DOHH2 (cell line): Measurements from ENCODE around the gene DIS3L2.

Experiments
- H3F3A ChIP-seq: fragments of 200-600 bp; sonication (generic), shearing (Covaris generic); 2 replicates; pipeline ENCODE4 v1.6.0; 2016; ENCODE audit warnings: antibody characterized with exemption, mild to moderate bottlenecking; ENCODE audit not compliant: control insufficient read depth, insufficient read depth
- H3K27ac ChIP-seq: fragments of 200-600 bp; sonication (generic); 2 replicates; pipeline ENCODE4 v1.5.1; 2014; ENCODE audit warnings: low read depth, mild to moderate bottlenecking, low read length, moderate library complexity
- H3K27me3 ChIP-seq: fragments of 200-600 bp; sonication (generic); 2 replicates; pipeline ENCODE4 v1.6.1; 2014; ENCODE audit warnings: mild to moderate bottlenecking, low read length, mixed read lengths; ENCODE audit not compliant: control insufficient read depth
- H3K36me3 ChIP-seq: fragments of 200-600 bp; sonication (generic); 2 replicates; pipeline ENCODE4 v1.6.1; 2014; ENCODE audit warnings: mild to moderate bottlenecking, low read length, moderate library complexity, mixed read lengths; ENCODE audit not compliant: control insufficient read depth
- H3K4me1 ChIP-seq: fragments of 200-600 bp; sonication (generic); 2 replicates; pipeline ENCODE4 v1.6.1; 2014; ENCODE audit warnings: mild to moderate bottlenecking, low read length, mixed read lengths; ENCODE audit not compliant: control insufficient read depth
- H3K4me2 ChIP-seq: fragments of 200-600 bp; sonication (generic); 2 replicates; pipeline ENCODE4 v1.6.0; 2014; ENCODE audit warnings: mild to moderate bottlenecking, low read length, moderate library complexity
- H3K4me3 ChIP-seq: fragments of 200-600 bp; sonication (generic); 2 replicates; pipeline ENCODE4 v1.5.1; 2014; ENCODE audit warnings: mild to moderate bottlenecking, low read length, mixed read lengths
- H3K79me2 ChIP-seq: fragments of 200-600 bp; sonication (generic); 2 replicates; pipeline ENCODE4 v1.6.1; 2014; ENCODE audit warnings: mild to moderate bottlenecking, low read length, mixed read lengths; ENCODE audit not compliant: control insufficient read depth
- H3K9me2 ChIP-seq: fragments of 200-600 bp; sonication (generic); replicated peaks from 2 replicates; pipeline ENCODE4 v1.6.1; 2014; ENCODE audit warnings: mild to moderate bottlenecking, low read length, mixed read lengths; ENCODE audit not compliant: control insufficient read depth
- H3K9me3 ChIP-seq: fragments of 200-600 bp; sonication (generic); 2 replicates; pipeline ENCODE4 v1.6.1; 2014; ENCODE audit warnings: antibody characterized with exemption, low read length, mixed read lengths; ENCODE audit not compliant: control insufficient read depth, insufficient read depth
- H4K20me1 ChIP-seq: fragments of 200-600 bp; sonication (generic); 2 replicates; pipeline ENCODE4 v1.6.0; 2014; ENCODE audit warnings: low read depth, mild to moderate bottlenecking, antibody characterized with exemption, low read length, moderate library complexity; ENCODE audit not compliant: control insufficient read depth, insufficient read depth
- CTCF ChIP-seq: fragments of 200-600 bp; sonication (generic); IDR thresholded peaks from one replicate; pipeline ENCODE4 v1.5.1; 2014; ENCODE audit warnings: antibody characterized with exemption, mild to moderate bottlenecking, low read depth, low read length; ENCODE audit not compliant: poor library complexity, severe bottlenecking
- EZH2phosphoT487 ChIP-seq: fragments of 200-600 bp; sonication (generic); IDR thresholded peaks from 2 replicates; pipeline ENCODE4 v1.6.1; 2017; ENCODE audit warnings: borderline replicate concordance, mild to moderate bottlenecking, antibody characterized with exemption, low read length, moderate library complexity, mixed read lengths

DIS3L2 gene

GRCh38 chr2:232299927-232300674, 338.6 kb downstream of the DIS3L2 start:
- H3K9me3 ChIP-seq: no peaks in the 10 kb centered on the region
- no peak for TF ChIP-seq CTCF
- TF ChIP-seq EZH2phosphoT487: no peak
- H3K79me2 ChIP-seq: no peaks in the 10 kb centered on the region
- no peaks in the 10 kb centered on the region for H3K4me1 ChIP-seq
- no peaks in the 10 kb centered on the region for H3K9me2 ChIP-seq
- no peaks in the 10 kb centered on the region for H3K27me3 ChIP-seq
- no peak overlapping the region for H3K27ac ChIP-seq
- H3K36me3 ChIP-seq: no peaks in the 10 kb centered on the region
- H3F3A ChIP-seq: no peaks in the 10 kb centered on the region
- no peak overlapping the region for H3K4me3 ChIP-seq
- no peaks in the 10 kb centered on the region for H4K20me1 ChIP-seq
- H3K4me2 ChIP-seq: no peak overlapping the region

DNA sequence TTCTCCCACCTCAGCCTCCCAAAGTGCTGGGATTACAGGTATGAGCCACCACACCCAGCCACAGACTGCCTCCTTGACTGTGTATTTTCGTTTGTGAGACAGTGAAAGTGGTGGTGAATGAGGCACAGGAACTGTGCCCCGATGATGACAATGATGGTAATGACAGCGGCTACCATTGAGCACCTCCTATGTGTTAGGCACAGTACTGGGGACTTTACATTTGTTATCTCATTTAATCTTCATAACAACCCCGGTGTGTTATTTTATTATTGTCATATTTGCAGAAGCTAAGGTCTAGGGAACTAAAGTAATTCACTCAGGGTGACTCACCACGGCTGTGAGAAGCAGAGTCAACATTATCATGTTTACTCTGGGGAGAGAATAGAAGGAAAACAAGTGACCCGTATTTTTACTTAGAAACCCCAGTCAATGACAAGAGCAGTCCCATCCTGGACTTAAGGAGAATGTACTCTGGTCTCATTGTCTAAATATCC, 339.4 kb downstream of the DIS3L2 start:
- Histone ChIP-seq H3K9me3 (no peaks in the 10 kb centered on the region), H3K27ac (no peak overlapping the region), H3K27me3 (no peaks in the 10 kb centered on the region), H3K4me2 (no peak overlapping the region), H3K36me3 (no peaks in the 10 kb centered on the region), H3K4me1 (no peaks in the 10 kb centered on the region), H4K20me1 (no peaks in the 10 kb centered on the region), H3K4me3 (no peak overlapping the region), H3F3A (no peaks in the 10 kb centered on the region), H3K79me2 (no peaks in the 10 kb centered on the region), H3K9me2 (no peaks in the 10 kb centered on the region)
- TF ChIP-seq CTCF: no peak
- no peak for TF ChIP-seq EZH2phosphoT487

DNA sequence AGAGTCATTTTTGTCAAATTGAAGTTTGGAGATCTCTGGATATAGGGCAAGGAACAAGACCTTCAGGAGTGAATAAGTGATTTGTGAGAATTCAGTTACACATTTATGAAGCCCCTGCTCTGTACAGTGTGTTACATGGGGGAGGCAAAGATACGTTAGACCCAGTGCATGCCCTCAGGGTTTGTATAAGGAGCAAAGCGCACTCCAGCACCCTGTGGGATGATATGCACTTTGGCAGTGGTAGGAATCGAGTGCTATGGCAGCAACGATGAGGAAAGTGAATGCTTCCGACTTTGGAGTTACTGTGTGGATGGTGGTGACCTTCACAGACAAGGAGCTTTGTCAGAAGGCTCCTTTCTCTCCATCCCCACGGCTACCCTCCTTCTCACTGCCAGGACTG, 342.7 kb downstream of the DIS3L2 start:
- Histone ChIP-seq H4K20me1 (no peaks in the 10 kb centered on the region), H3K4me2 (no peak overlapping the region), H3K9me2 (no peaks in the 10 kb centered on the region), H3K36me3 (no peaks in the 10 kb centered on the region), H3K79me2 (no peaks in the 10 kb centered on the region), H3K4me1 (no peaks in the 10 kb centered on the region), H3K9me3 (no peaks in the 10 kb centered on the region), H3F3A (no peaks in the 10 kb centered on the region), H3K27ac (no peak overlapping the region), H3K27me3 (no peaks in the 10 kb centered on the region), H3K4me3 (no peak overlapping the region)
- no peak for TF ChIP-seq CTCF
- TF ChIP-seq EZH2phosphoT487: no peak
